ENCODE results near the gene ACAD10.
"Not testable (repeated sequence)": the region's sequence is repeated elsewhere in the genome, so short reads cannot be mapped to it uniquely, and the experiment has no call there.

The ACAD10 gene

GRCh38 chr12:111686574-111687105 lies 787 bp downstream of the ACAD10 start:
- DNase-seq (ENCODE audit: low spot score) (no peak), FAIRE-seq (no peak)

DNA sequence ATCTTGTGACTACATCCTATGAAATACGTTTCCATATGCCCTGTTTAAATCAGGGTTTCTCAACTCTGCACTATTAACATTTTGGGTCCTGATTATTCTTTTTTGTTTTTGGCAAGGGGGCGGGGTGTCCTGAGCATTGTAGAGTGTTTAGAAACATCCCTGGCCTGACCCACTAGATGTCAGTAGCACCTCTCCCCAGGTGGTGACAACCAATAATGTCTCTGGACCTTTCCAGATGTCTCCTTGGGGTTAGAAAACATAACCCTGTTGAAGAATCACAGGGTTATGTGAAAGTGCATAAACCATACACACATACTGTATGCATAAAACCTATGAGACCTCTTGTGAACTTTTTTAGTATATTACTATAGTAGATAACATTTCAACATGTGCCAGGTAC lies 1.4 kb downstream of the ACAD10 start:
- DNase-seq (ENCODE audit: low spot score) (peak; percentile 10), FAIRE-seq (no peak)

DNA sequence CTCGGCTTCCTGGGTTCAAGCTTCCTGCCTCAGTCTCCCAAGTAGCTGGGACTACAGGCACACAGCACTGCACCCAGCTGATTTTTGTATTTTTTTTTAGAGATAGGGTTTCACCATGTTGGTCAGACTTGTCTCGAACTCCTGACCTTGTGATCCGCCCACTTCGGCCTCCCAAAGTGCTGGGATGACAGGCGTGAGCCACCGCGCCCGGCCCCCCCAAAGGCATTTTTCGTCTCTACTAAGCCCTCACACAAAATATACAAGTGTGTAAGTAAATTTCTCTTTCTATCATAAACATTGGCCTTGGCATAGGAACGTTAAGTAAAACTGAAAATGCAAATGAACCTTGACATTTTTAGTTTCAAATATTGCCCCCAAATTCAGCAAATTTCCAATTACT lies 2.1 kb downstream of the ACAD10 start:
- FAIRE-seq, result no peak

DNA sequence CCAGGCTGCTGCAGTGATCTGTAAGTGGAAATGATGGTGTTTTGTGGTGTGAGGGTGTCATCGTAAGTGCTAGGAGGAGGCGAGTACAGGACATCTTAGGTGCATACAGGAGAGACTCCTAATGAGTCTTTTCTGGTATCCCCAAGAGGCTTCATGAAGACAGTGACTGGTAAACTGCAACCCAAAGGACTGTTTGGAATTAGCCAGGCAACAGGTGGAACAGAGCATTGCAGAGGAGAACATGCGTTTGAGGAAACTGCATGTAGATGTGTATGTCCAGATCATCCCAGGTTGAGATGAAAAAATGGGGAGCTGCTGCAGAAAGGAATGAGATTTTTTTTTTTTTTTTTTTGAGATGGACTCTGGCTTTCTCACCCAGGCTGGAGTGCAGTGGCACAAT lies 5.4 kb downstream of the ACAD10 start:
- FAIRE-seq (no peak), DNase-seq (ENCODE audit: low spot score) (no peak)

More for the DNA sequence above, 2.1 kb downstream of the ACAD10 start:
- no peak for DNase-seq (ENCODE audit: low spot score)

DNA sequence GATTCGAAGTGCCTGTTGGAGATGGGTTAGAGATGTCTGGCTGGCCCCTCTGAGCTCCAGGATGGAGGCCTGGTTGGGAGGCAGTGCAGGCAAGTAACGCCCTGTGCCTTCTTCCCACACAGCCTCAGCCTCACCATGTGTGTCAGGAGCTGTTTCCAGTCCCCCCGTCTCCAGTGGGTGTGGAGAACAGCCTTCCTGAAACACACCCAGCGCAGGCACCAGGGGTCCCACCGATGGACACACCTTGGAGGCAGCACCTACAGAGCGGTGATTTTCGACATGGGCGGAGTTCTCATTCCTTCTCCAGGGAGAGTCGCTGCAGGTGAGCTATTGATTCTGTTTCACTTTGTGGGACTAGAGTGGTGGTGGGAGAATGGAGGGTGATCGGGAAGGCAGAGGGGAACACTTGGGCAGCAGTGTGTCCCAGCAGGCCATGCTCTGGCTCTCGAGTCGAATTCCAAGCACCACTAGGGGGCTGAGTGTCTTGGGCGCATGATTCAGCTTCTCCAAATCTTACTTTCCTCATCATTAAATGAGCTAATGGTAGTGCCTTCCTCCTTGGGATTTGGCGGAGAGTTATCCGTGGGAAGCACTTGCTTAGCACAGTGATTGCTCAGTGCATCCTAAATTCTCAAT lies 6.8 kb downstream of the ACAD10 start:
- FAIRE-seq (no peak), DNase-seq (ENCODE audit: low spot score) (peak; percentile 42)

DNA sequence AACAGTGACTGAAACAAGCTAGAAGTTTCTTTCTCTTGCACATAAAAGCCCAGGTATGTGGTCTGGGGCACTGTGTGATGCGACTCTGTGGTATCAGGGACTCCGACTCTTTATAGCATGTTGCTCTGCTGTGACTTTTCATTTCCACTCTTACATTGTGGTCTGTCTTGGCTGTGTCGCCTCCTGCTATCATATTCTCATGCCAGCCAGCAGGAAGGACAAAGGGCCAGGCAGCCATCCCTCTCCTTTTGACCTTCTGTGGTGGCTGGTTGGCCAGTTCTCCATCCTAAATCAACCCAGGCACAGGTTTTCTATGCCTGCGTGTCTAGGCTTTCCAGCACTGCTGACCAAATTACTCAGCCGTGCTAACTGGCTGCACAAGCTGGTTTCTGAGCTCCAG lies 8.0 kb downstream of the ACAD10 start:
- FAIRE-seq, result no peak
- DNase-seq (ENCODE audit: low spot score), result no peak

DNA sequence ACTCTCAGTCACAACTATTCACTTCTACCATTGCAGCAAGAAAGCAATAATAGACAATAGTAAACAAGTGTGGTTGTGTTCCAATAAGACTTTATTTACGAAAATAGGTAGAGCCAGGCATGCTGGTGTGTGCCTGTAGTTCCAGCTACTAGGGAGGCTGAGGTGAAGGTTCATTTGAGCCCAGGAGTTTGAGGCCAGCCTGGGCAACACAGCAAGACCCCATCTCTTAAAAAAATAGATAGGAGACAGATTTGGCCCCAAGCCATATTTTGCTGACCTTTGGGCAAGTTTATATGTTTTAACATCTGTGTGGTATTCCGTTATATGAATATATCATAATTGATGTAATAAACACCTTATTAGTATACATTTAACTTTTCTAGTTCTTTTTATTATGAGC lies 14.1 kb downstream of the ACAD10 start:
- DNase-seq (ENCODE audit: low spot score) (no peak), FAIRE-seq (no peak)

DNA sequence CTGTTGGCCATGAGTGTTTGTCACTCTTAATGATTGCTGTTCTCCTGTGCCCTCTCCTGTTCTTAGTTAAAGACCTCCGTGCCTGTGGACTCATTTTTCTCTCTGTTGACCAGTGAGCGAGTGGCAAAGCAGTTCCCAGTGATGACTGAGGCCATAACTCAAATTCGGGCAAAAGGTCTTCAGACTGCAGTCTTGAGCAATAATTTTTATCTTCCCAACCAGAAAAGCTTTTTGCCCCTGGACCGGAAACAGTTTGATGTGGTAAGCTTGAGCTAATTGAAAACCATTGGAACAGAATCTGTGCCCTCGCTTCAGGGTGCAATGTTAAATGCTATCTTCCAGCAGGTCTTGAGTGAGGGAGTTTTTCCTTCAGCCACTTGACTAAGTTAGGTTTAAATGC lies 19.8 kb downstream of the ACAD10 start:
- FAIRE-seq, result no peak

GRCh38 chr12:111706145-111706544 lies 20.3 kb downstream of the ACAD10 start:
- no peak for DNase-seq (ENCODE audit: low spot score)
- FAIRE-seq, result no peak

More for the DNA sequence above, 19.8 kb downstream of the ACAD10 start:
- DNase-seq (ENCODE audit: low spot score), result no peak

DNA sequence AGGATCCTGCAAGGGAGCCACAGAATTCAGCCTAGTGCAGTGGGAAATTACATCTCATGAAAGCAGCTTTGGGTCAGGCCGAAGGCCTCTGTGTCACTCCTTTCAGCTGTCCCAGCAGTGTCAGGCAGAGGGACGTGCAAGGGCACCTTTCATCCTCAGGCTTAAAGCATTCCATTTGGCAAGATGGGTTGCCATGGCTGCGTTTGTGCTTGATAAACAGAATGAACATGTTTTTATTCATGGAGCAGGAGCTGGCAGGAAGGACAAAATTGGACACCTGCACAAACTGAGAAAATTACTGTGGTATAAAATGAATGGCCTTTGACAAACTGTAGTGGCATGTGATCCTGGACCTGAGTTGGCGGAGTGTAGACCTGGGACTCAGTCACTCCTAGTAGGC lies 29.4 kb downstream of the ACAD10 start:
- no peak for DNase-seq (ENCODE audit: low spot score)
- FAIRE-seq, result no peak

DNA sequence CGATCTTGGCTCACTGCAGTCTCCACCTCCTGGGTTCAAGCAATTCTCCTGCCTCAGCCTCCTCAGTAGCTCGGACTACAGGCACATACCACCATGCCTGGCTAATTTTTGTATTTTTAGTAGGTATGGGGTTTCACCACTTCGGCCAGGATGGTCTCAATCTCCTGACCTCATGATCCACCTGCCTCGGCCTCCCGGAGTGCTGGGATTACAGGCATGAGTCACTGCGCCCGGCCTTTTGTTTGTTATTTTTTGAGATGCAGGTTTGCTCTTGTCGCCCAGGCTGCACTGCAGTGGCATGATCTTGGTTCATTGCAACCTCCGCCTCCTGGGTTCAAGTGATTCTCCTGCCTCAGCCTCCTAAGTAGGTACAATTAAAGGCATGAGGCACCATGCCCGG lies 33.5 kb downstream of the ACAD10 start:
- not testable (repeated sequence) for DNase-seq (ENCODE audit: low spot score); FAIRE-seq

GRCh38 chr12:111720457-111720856 lies 34.6 kb downstream of the ACAD10 start:
- FAIRE-seq (no peak), DNase-seq (ENCODE audit: low spot score) (no peak)

DNA sequence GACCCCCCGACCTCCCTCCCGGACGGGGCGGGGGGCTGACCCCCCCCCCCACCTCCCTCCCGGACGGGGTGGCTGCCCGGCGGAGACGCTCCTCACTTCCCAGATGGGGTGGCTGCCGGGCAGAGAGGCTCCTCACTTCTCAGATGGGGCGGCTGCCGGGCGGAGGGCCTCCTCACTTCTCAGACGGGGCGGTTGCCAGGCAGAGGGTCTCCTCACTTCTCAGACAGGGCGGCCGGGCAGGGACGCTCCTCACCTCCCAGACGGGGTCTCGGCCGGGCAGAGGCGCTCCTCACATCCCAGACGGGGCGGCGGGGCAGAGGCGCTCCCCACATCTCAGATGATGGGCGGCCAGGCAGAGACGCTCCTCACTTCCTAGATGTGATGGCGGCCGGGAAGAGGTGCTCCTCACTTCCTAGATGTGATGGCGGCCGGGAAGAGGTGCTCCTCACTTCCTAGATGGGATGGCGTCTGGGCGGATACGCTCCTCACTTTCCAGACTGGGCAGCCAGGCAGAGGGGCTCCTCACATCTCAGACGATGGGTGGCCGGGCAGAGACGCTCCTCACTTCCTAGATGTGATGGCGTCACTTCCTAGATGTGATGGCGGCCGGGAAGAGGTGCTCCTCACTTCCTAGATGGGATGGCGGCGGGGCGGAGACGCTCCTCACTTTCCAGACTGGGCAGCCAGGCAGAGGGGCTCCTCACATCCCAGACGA lies 38.0 kb downstream of the ACAD10 start:
- DNase-seq (ENCODE audit: low spot score); FAIRE-seq: not testable (repeated sequence)

DNA sequence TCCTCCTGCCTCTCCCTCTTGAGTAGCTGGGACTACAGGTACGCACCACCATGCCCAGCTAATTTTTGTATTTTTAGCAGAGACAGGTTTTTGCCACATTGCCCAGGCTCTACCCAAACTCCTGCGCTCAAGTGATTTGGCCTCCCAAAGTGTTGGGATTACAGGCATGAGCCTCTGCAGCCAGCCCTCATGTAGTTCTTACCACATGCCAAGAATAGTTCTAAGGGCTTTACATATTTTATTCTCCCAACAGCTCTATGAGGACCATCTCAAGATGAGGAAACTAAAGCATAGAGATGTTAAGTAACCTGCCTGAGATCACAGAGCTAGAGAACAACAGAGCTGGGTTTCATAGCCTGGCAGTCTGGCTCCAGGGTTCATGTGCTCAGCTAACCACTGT lies 42.9 kb downstream of the ACAD10 start:
- FAIRE-seq, result no peak
- DNase-seq (ENCODE audit: low spot score), result no peak

DNA sequence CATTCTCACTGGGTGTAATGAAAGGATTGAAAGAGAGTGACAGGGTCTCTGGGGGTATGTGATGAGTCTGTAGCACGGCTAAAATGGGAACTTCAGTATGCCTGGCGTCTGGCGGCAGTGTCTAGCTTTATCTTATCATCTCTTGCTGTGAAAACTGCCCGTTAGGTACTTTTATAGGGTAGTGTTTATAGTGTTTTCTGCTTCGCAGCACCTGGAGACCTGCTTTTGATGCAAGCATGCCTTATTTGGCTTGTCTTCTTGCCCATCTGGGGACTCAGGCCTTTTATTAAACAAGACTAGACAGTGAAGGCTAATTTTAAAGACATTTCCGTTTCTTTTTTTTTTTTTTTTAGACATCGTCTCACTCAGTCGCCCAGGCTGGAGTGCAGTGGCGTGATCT lies 44.6 kb downstream of the ACAD10 start:
- FAIRE-seq (no peak), DNase-seq (ENCODE audit: low spot score) (no peak)

DNA sequence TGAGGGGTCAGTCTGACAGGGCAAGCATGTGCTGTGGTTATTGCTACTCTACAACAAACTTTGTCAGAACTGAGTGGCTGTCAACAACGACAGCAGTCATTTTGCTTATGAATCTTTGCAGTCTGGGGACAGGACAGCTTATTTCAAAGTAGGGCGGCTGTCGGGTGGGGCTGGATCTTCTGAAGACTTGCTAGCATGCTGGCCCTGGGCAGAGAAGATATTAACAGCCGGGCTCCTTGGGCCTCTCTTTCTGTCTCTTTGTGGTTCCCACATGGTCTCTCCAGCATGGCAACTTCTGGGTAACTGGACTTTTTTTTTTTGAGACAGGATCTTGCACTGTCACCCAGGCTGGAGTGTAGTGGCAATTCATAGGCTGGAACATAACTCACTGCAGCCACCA lies 46.9 kb downstream of the ACAD10 start:
- DNase-seq (ENCODE audit: low spot score), result no peak
- no peak for FAIRE-seq

DNA sequence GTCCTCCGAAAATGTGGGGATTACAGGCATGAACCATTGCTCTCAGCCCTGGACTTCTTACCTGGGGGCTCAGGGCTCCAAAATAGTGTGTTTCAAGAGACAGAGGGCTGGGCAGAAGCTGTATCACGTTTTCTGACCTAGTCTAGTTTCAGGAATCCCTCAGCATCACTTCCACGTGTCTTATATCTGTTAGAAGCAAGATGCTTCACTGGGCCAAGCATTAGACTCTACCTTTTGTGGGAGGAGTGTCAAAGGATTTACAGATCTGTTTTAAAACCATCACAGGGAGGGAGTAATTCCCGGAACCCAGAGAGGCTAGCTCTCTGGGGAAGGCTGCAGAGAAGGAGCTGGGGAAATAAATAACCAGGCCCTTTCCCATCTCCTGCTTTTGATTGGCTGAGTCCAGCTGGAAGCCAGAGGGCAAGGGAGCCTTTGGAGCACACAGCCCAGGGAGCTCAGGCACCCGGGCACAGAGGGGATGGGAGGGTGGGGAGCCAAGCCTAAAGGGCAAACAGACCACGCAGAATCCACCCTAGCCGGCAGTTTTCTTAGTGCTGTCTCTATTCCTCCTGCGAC lies 47.6 kb downstream of the ACAD10 start:
- FAIRE-seq, result no peak
- no peak for DNase-seq (ENCODE audit: low spot score)

- not testable (repeated sequence) for FAIRE-seq; DNase-seq (ENCODE audit: low spot score)
These were observed 53.7 kb downstream of the ACAD10 start for GRCh38 chr12:111739524-111739923.

DNA sequence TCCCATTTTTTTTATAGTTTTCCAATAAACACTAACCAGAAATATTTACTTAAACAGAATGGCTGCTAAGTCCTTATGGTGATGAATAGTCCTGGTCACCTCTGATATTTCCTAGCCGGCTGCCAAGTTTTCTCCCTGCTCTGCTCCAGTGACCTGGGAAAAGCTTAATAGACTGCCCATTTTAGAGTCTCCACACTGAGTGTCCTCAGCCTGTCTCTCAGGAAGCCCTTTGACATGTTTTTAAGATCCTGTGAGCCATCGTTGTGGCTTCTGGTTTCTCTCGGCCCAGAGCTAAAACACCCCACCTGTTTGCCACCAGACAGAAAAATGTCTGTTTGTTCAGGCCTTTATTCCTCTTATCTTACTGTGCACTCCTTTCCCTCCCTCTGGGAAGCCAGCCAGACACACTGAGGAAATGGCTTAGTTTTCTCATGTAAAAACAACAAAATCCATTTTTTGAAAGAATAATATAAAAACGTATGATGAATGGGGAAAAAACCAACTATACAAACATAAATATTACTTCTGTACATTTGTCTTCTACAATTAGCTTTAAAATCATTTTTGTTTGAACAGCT lies 55.5 kb downstream of the ACAD10 start:
- DNase-seq (ENCODE audit: low spot score) (no peak), FAIRE-seq (no peak)

GRCh38 chr12:111745211-111745610 lies 59.4 kb downstream of the ACAD10 start:
- FAIRE-seq (no peak), DNase-seq (ENCODE audit: low spot score) (no peak)

GRCh38 chr12:111747333-111747732 lies 61.5 kb downstream of the ACAD10 start:
- FAIRE-seq, result no peak
- no peak for DNase-seq (ENCODE audit: low spot score)

GRCh38 chr12:111748151-111748672 lies 62.4 kb downstream of the ACAD10 start:
- DNase-seq (ENCODE audit: low spot score) (no peak), FAIRE-seq (no peak)

All from urothelium cell line (cell line).